K562 (cell line): ENCODE measurements around the gene SMAD1. TPM values are rescaled to one million over a fixed set of nuclear protein-coding genes. Genes with fewer than 3 reads are reported as not detected.

Experiments used
- ATAC-seq: fragments of 200-7000 bp; cut with Tn5 transposase; 3 replicates; pipeline ENCODE4 v1.9.1; 2020; ENCODE audit warnings: moderate library complexity
- BruUV-seq: library from RNA; stranded (reverse); fragments of 400-500 nt; replicated peaks from 2 replicates; lab custom pipeline; 2021; lab: Mats Ljungman, UMichigan
- CTCF ChIA-PET: fragments of 300-600 bp; formaldehyde crosslinking; extraction: SDS; loops from one replicate; lab custom pipeline; 2021; ENCODE audit warnings: low intra/inter-chr PET ratio; lab: Yijun Ruan, JAX
- POLR2A ChIA-PET: fragments of 300-600, 350-650 bp; sonication (Branson Sonifier 250); formaldehyde crosslinking; extraction: SDS; loops from one replicate; lab custom pipeline; 2021; ENCODE audit warnings: antibody characterized with exemption, inconsistent platforms; lab: Yijun Ruan, JAX
- DNase-seq, 4 experiments: peaks; one replicate each; pipeline versions ENCODE4 v3.0.0 to v3.0.0-alpha.2; 2011 to 2018; ENCODE audit warnings: low spot score in 3 of 4, mixed read lengths in 3 of 4; ENCODE audit errors: extremely low read depth in 1 of 4
- FAIRE-seq: peaks from 2 replicates; lab custom pipeline; 2011; peaks lifted over from hg19 to GRCh38; lab: Jason Lieb, UNC
- H2AFZ ChIP-seq: 2 replicates; pipeline ENCODE4 v1.6.0; 2011; ENCODE audit warnings: low read depth, low read length, control low read depth, inconsistent platforms
- H3K27ac ChIP-seq: fragments of 200-600 bp; 3 replicates; pipeline ENCODE4 v1.8.0; 2011; ENCODE audit warnings: low read depth, mild to moderate bottlenecking, control low read depth, inconsistent platforms, low read length, moderate library complexity, mixed read lengths; ENCODE audit errors: extremely low read depth
- H3K27me3 ChIP-seq, 2 experiments: fragments of 300-600 bp in 1 of 2; 2 replicates in 1 of 2; 3 replicates in 1 of 2; pipeline versions ENCODE4 v1.6.0 to v1.8.0; 2011; ENCODE audit warnings: inconsistent platforms in 2 of 2, low read length in 2 of 2, mild to moderate bottlenecking in 1 of 2, mixed read lengths in 1 of 2, moderate library complexity in 1 of 2; ENCODE audit not compliant: control insufficient read depth in 2 of 2, insufficient read depth in 2 of 2
- H3K36me3 ChIP-seq: fragments of 300-600 bp; 3 replicates; pipeline ENCODE4 v1.8.0; 2011; ENCODE audit warnings: mild to moderate bottlenecking, low read length, inconsistent platforms; ENCODE audit not compliant: control insufficient read depth, insufficient read depth
- H3K4me1 ChIP-seq, 2 experiments: fragments of 200-600 bp in 1 of 2; replicated peaks in 1 of 2; 2 replicates in 1 of 2; 3 replicates in 1 of 2; pipeline versions ENCODE4 v1.5.1 to v1.8.0; 2011; ENCODE audit warnings: inconsistent platforms in 2 of 2, low read length in 2 of 2, mild to moderate bottlenecking in 1 of 2, mixed read lengths in 1 of 2, moderate library complexity in 1 of 2; ENCODE audit not compliant: control insufficient read depth in 2 of 2, insufficient read depth in 2 of 2
- H3K4me2 ChIP-seq: 2 replicates; pipeline ENCODE4 v1.6.1; 2011; ENCODE audit warnings: low read length, control low read depth, inconsistent platforms, mixed read lengths; ENCODE audit not compliant: insufficient read depth
- H3K4me3 ChIP-seq: fragments of 200-600 bp; sonication (generic), shearing (Covaris generic); 2 replicates; pipeline ENCODE4 v1.5.1; 2016; ENCODE audit warnings: control low read depth, inconsistent platforms
- H3K79me2 ChIP-seq: fragments of 200-600 bp; 3 replicates; pipeline ENCODE4 v1.8.0; 2011; ENCODE audit warnings: low read length, inconsistent platforms; ENCODE audit not compliant: control insufficient read depth, insufficient read depth
- H3K9ac ChIP-seq, 2 experiments: 2 replicates each; pipeline versions ENCODE4 v1.6.0 to v1.6.1; 2011; ENCODE audit warnings: low read depth in 2 of 2, low read length in 2 of 2, control low read depth in 1 of 2, inconsistent platforms in 1 of 2, mild to moderate bottlenecking in 1 of 2, mixed read lengths in 1 of 2; ENCODE audit not compliant: insufficient read depth in 1 of 2
- H3K9me1 ChIP-seq: one replicate; pipeline ENCODE4 v1.6.0; 2011; ENCODE audit warnings: inconsistent platforms, mild to moderate bottlenecking, low read length, moderate library complexity; ENCODE audit not compliant: control insufficient read depth, insufficient read depth
- H3K9me3 ChIP-seq: replicated peaks from 2 replicates; pipeline ENCODE4 v1.5.1; 2011; ENCODE audit warnings: low read depth, low read length, inconsistent platforms; ENCODE audit not compliant: control insufficient read depth, insufficient read depth
- H4K20me1 ChIP-seq: replicated peaks from 2 replicates; pipeline ENCODE4 v1.6.1; 2011; ENCODE audit warnings: low read length, inconsistent platforms, mixed read lengths; ENCODE audit not compliant: control insufficient read depth, insufficient read depth
- CHD1 ChIP-seq: fragments of 200-600 bp; sonication (generic); IDR thresholded peaks from one replicate; pipeline ENCODE4 v1.6.1; 2012; ENCODE audit warnings: mild to moderate bottlenecking, moderate library complexity, low read length, inconsistent platforms
- SRSF3 ChIP-seq: fragments of 200-400 bp; formaldehyde crosslinking; IDR thresholded peaks from 2 replicates; pipeline ENCODE4 v1.6.1; 2016; ENCODE audit warnings: mild to moderate bottlenecking, low read length, moderate library complexity; ENCODE audit not compliant: insufficient read depth
- ZNF583 ChIP-seq: fragments of 250-450 bp; sonication (Bioruptor Pico); IDR thresholded peaks from 2 replicates; pipeline ENCODE4 v1.4.0; 2020
- WGBS: fragments of 100-300 bp; shearing (Covaris generic); methylation state at CpG from one replicate; pipeline ENCODE4 v1.1.6; 2016; ENCODE audit warnings: low coverage, mixed read lengths; ENCODE audit not compliant: insufficient coverage; ENCODE audit errors: missing lambda C conversion rate; 5-methylcytosine and 5-hydroxymethylcytosine counted together
- in situ Hi-C: fragments of 300-500 bp; cut with MboI; formaldehyde crosslinking; loops from 4 replicates; pipeline ENCODE4 v1.15.0; 2018; ENCODE audit warnings: inconsistent platforms, mixed read lengths
- intact Hi-C: fragments of 100-400 bp; cut with micrococcal nuclease; formaldehyde crosslinking; loops from 2 replicates; pipeline ENCODE4 v1.14.2; 2022
- polyA plus RNA-seq, 8 experiments: library from polyadenylated mRNA; depleted of rRNA in 4 of 8; stranded (reverse) in 5 of 8; unstranded in 3 of 8; fragments of >200 nt; fragmentation: Nextera tagmentation in 2 of 8; fragmentation: Illumina TruSeq in 1 of 8; extraction: Ambion mirVana in 2 of 8; extraction: Trizol in 1 of 8; gene quantifications; 2 replicates each; pipeline versions ENCODE4 v1.2.1 to v1.2.3, GENCODE V29; 2011 to 2014; ENCODE audit warnings: inconsistent platforms in 1 of 8, missing spikeins in 1 of 8
- total RNA-seq, 7 experiments: library from RNA; depleted of rRNA in 6 of 7; stranded (reverse); fragments of >200 nt in 6 of 7; fragmentation: Illumina TruSeq in 2 of 7; extraction: Trizol in 2 of 7; gene quantifications; 2 replicates each; pipeline versions ENCODE4 v1.2.1 to v1.2.3, GENCODE V29; 2011 to 2021; ENCODE audit warnings: low replicate concordance in 1 of 7
- TF ChIP-seq, protein P1 (sequence below), 2 experiments: fragments of 450-650 bp; IDR thresholded peaks; 2 replicates each; pipeline ENCODE4 v1.6.1; 2016; ENCODE audit warnings: mild to moderate bottlenecking in 2 of 2, borderline replicate concordance in 1 of 2, low read depth in 1 of 2, moderate library complexity in 1 of 2

The SMAD1 gene
- total and polyA plus RNA-seq, 9 of the 15 experiments (the other 6 are each of a cell fraction or from before 2014, with no cell fraction given), result 0.05 to 0.54 (median 0.21) TPM; not detected in 3

DNA sequence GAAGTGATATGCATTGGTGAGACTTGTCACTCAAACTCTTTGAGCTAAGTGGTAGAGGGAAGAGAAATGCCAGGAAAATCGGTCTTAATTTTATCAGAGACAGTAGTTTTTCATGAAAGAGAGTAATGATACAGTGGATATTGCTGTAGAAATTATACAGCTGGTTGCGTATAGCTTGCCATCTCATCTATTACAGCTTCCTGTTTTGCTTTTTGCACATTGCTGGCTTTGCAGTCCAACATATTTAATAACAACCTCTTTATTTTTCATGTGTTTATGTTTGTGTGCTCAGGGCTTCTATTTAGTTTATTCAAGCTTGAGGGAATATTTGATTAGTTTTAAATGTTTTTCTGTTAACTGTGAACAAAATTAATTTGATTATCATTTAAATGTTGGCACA, 11.5 kb downstream of the SMAD1 start:
- DNase-seq (no peak), FAIRE-seq (no peak), ATAC-seq (no peak)
- WGBS, result 2% methylated on average over 2 of the region's 2 CpGs
- H2AFZ ChIP-seq, result no peak overlapping the region
- H3K27ac ChIP-seq, result no peak overlapping the region
- no peaks in the 10 kb centered on the region for H3K9me3 ChIP-seq
- H3K4me2 ChIP-seq, result no peak overlapping the region
- H3K9me1 ChIP-seq, result no peaks in the 10 kb centered on the region
- no TSS peak for BruUV-seq
- H3K27me3 ChIP-seq, result no peaks in the 10 kb centered on the region
- intact Hi-C loops (no loop called here), in situ Hi-C loops (no loop called here)
- POLR2A ChIA-PET, result no interaction called here
- no peak for TF ChIP-seq ZNF583 (CRISPR knock-in tag)
- TF ChIP-seq, protein P1, sequence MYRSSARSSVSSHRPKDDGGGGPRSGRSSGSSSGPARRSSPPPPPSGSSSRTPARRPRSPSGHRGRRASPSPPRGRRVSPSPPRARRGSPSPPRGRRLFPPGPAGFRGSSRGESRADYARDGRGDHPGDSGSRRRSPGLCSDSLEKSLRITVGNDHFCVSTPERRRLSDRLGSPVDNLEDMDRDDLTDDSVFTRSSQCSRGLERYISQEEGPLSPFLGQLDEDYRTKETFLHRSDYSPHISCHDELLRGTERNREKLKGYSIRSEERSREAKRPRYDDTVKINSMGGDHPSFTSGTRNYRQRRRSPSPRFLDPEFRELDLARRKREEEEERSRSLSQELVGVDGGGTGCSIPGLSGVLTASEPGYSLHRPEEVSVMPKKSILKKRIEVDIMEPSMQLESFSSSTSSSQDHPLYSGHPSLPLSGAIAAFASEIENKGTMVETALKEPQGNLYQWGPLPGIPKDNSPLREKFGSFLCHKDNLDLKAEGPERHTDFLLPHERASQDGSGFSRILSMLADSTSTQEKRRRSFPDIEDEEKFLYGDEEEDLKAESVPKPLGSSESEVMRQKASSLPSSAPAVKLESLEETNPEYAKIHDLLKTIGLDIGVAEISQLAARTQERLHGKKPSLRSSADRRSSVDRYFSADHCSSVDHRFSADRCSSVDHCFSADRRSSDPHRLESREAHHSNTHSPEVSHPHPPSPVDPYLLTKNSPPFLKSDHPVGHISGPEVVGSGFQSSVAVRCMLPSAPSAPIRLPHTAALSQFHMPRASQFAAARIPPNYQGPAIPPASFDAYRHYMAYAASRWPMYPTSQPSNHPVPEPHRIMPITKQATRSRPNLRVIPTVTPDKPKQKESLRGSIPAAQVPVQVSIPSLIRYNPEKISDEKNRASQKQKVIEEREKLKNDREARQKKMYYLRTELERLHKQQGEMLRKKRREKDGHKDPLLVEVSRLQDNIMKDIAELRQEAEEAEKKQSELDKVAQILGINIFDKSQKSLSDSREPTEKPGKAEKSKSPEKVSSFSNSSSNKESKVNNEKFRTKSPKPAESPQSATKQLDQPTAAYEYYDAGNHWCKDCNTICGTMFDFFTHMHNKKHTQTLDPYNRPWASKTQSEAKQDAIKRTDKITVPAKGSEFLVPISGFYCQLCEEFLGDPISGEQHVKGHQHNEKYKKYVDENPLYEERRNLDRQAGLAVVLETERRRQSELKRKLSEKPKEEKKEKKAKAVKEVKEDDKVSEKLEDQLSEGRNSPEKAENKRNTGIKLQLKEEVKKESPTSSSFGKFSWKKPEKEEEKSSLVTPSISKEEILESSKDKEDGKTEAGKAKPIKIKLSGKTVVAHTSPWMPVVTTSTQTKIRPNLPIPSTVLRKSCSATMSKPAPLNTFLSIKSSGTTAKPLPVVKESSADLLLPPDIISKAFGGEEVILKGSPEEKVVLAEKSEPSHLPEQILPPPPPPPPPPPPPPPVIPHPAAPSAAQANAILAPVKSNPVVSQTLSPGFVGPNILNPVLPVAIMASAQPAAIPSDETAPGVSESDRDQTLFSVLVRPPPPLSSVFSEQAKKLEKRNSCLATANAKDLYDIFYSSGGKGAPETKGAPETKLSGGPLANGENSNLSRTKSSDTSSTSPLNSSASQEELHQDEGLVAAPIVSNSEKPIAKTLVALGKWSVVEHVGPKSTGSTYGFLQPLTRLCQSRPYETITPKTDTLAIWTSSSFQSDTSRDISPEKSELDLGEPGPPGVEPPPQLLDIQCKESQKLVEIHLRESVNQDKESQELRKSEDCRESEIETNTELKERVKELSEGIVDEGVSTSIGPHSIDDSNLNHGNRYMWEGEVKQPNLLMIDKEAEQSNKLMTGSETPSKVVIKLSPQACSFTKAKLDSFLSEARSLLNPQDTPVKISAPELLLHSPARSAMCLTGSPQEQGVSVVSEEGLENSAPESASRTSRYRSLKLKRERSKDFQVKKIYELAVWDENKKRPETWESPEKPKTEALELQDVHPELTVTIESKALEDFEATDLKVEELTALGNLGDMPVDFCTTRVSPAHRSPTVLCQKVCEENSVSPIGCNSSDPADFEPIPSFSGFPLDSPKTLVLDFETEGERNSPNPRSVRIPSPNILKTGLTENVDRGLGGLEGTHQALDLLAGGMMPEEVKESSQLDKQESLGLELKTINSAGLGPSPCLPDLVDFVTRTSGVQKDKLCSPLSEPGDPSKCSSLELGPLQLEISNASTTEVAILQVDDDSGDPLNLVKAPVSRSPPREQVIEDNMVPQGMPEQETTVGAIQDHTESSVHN (IDR thresholded peaks at IDR 0.05; ENCODE audit: borderline replicate concordance in 1 of 2, low read depth in 1 of 2), result no peak
- TF ChIP-seq SRSF3, result no peak
- TF ChIP-seq CHD1, result no peak
- no peaks in the 10 kb centered on the region for H4K20me1 ChIP-seq
- H3K36me3 ChIP-seq, result no peaks in the 10 kb centered on the region
- H3K9ac ChIP-seq, result no peak overlapping the region
- CTCF ChIA-PET, result no interaction called here
- no peaks in the 10 kb centered on the region for H3K79me2 ChIP-seq
- H3K4me1 ChIP-seq, result no peaks in the 10 kb centered on the region
- H3K4me3 ChIP-seq, result no peak overlapping the region
